ENCODE data around the gene TRIM33.

DNA sequence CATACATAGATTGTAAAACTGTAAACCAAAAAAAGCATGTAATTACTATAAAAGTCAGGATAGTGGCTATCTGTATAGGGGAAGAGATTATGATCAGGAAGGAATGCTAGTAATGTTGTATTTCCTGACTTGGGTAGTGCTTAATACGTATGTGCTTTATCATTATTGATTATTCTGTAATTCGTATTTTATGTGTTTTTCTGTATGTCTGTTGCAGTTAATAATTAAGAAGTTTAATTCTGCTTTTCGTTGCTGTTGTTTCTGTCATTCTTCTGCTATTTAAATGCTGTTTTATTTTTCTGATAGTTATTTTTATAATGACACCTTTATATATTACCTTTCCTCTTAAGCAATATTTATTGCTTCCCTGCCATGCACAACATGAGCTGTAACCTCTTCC, 29.3 kb upstream of the TRIM33 start:
- TF ChIP-seq, protein P1, sequence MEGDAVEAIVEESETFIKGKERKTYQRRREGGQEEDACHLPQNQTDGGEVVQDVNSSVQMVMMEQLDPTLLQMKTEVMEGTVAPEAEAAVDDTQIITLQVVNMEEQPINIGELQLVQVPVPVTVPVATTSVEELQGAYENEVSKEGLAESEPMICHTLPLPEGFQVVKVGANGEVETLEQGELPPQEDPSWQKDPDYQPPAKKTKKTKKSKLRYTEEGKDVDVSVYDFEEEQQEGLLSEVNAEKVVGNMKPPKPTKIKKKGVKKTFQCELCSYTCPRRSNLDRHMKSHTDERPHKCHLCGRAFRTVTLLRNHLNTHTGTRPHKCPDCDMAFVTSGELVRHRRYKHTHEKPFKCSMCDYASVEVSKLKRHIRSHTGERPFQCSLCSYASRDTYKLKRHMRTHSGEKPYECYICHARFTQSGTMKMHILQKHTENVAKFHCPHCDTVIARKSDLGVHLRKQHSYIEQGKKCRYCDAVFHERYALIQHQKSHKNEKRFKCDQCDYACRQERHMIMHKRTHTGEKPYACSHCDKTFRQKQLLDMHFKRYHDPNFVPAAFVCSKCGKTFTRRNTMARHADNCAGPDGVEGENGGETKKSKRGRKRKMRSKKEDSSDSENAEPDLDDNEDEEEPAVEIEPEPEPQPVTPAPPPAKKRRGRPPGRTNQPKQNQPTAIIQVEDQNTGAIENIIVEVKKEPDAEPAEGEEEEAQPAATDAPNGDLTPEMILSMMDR (IDR thresholded peaks at IDR 0.05; ENCODE audit: low read depth, low read length), result no peak
- TF ChIP-seq, protein P2, sequence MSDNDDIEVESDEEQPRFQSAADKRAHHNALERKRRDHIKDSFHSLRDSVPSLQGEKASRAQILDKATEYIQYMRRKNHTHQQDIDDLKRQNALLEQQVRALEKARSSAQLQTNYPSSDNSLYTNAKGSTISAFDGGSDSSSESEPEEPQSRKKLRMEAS (IDR thresholded peaks at IDR 0.05; ENCODE audit: low read depth, low read length), result no peak

Data from NB4 (cell line).